ENCODE results near the gene CCDC83.
"Not testable (repeated sequence)": the region's sequence is repeated elsewhere in the genome, so short reads cannot be mapped to it uniquely, and the experiment has no call there.

GRCh38 chr11:85853541-85853940, 1.6 kb upstream of the CCDC83 start:
- TF ChIP-seq CTCF (conservative IDR thresholded peaks at IDR 0.05 in 1 of 2, IDR thresholded peaks at IDR 0.05 in 1 of 2; ENCODE audit: low read depth in 1 of 2, low read length in 2 of 2); EZH2 (IDR thresholded peaks at IDR 0.05; ENCODE audit: low read length, missing control alignments): not testable (repeated sequence)

Data from fibroblast of lung (primary cell).